ENCODE measurements around the gene TMED6.

The TMED6 gene

DNA sequence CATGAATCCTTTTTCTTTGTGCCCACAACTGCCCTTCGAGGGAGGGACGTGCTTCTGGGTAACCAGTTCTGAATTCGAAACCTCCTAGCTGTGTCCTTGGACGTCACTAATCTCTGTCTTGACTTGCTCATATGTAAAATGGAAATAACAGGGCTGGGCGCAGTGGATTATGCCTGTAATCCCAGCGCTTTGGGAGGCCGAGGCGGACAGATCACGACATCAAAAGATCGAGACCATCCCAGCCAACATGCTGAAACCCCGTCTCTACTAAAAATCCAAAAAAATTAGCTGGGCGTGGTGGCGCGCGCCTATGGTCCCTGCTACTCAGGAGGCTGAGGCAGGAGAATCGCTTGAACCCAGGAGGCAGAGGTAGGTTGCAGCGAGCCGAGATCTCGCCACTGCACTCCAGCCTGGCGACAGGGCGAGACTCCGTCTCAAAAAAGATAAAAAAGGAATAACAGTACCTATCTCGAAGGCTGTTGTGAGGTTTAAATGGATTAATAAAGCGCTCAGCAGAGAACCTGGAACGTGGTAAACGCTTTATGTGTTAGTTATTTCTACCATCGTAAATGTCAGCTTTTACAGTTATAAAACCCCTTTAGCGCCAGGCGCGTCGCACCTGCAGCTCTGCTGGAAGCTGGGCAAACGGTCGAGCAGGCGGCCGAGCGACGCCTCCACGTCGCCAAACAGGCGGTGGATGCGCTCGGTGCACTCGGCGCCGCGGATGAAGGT, 12.9 kb downstream of the TMED6 start:
- H3K79me2 ChIP-seq (ENCODE audit: low read length) = peaks cover 62% of the 10 kb centered on the region
- TF ChIP-seq CTCF (IDR thresholded peaks at IDR 0.05; ENCODE audit: low read depth, low read length) = no peak
- TF ChIP-seq EZH2phosphoT487 (IDR thresholded peaks at IDR 0.05; ENCODE audit: low read depth) = no peak
- peak overlapping the region; percentile 63; the same call in 1 of the 2 replicates for H2AFZ ChIP-seq (ENCODE audit: low read depth, low read length)
- peaks cover 37% of the 10 kb centered on the region for H3K36me3 ChIP-seq (replicated peaks; ENCODE audit: low read depth, low read length)
- no peaks in the 10 kb centered on the region for H4K20me1 ChIP-seq (ENCODE audit: insufficient read depth, low read length)
- no peaks in the 10 kb centered on the region for H3K27me3 ChIP-seq (ENCODE audit: low read depth, low read length)
- H3K4me1 ChIP-seq (ENCODE audit: low read length) = peaks cover 16% of the 10 kb centered on the region
- no peaks in the 10 kb centered on the region for H3K9me3 ChIP-seq (ENCODE audit: insufficient read depth, low read length)
- peak overlapping the region; percentile 63 for H3K27ac ChIP-seq (ENCODE audit: low read length)
- H3K4me3 ChIP-seq (ENCODE audit: low read length) = peak overlapping the region; percentile 85
- peak overlapping the region; percentile 73 for H3K9ac ChIP-seq (ENCODE audit: low read length)
- peak overlapping the region; percentile 69 for H3K4me2 ChIP-seq (ENCODE audit: low read length)

- Histone ChIP-seq H3K36me3 (replicated peaks; ENCODE audit: low read depth, low read length) (peaks cover 32% of the 10 kb centered on the region), H3K79me2 (ENCODE audit: low read length) (peaks cover 53% of the 10 kb centered on the region), H3K9ac (ENCODE audit: low read length) (no peak overlapping the region)
Measured at GRCh38 chr16:69334696-69335095, 16.9 kb downstream of the TMED6 start.

GRCh38 chr16:69330286-69331109, 21.1 kb downstream of the TMED6 start, which contains the start of gene PDF:
PDF (minus strand) TSS chr16:69330588; CDS start chr16:69330570, 18 bp downstream.
- Histone ChIP-seq H2AFZ (ENCODE audit: low read depth, low read length) (no peak within 1 kb of the TSS), H3K27me3 (ENCODE audit: low read depth, low read length) (no peaks in the 10 kb centered on the region), H3K27ac (ENCODE audit: low read length) (peak within 1 kb of the TSS; percentile 60), H3K9me3 (ENCODE audit: insufficient read depth, low read length) (no peaks in the 10 kb centered on the region), H3K4me2 (ENCODE audit: low read length) (peak within 1 kb of the TSS; percentile 98), H3K4me3 (ENCODE audit: low read length) (peak within 1 kb of the TSS; percentile 87), H3K79me2 (ENCODE audit: low read length) (peaks cover 68% of the 10 kb centered on the region), H3K4me1 (ENCODE audit: low read length) (peaks cover 17% of the 10 kb centered on the region), H4K20me1 (ENCODE audit: insufficient read depth, low read length) (peaks cover 28% of the 10 kb centered on the region), H3K9ac (ENCODE audit: low read length) (peak within 1 kb of the TSS; percentile 76), H3K36me3 (replicated peaks; ENCODE audit: low read depth, low read length) (peaks cover 61% of the 10 kb centered on the region)
- TF ChIP-seq EZH2phosphoT487 (IDR thresholded peaks at IDR 0.05; ENCODE audit: low read depth) (no peak), CTCF (IDR thresholded peaks at IDR 0.05; ENCODE audit: low read depth, low read length) (no peak)

More at GRCh38 chr16:69334696-69335095, 16.9 kb downstream of the TMED6 start:
- Histone ChIP-seq H3K27me3 (ENCODE audit: low read depth, low read length) (no peaks in the 10 kb centered on the region), H3K4me3 (ENCODE audit: low read length) (no peak overlapping the region), H3K4me1 (ENCODE audit: low read length) (peaks cover 10% of the 10 kb centered on the region), H3K27ac (ENCODE audit: low read length) (no peak overlapping the region), H3K9me3 (ENCODE audit: insufficient read depth, low read length) (no peaks in the 10 kb centered on the region), H4K20me1 (ENCODE audit: insufficient read depth, low read length) (peaks cover under 1% of the 10 kb centered on the region; the same call in 1 of the 2 replicates), H3K4me2 (ENCODE audit: low read length) (no peak overlapping the region), H2AFZ (ENCODE audit: low read depth, low read length) (no peak overlapping the region)
- TF ChIP-seq EZH2phosphoT487 (IDR thresholded peaks at IDR 0.05; ENCODE audit: low read depth) = no peak
- no peak for TF ChIP-seq CTCF (IDR thresholded peaks at IDR 0.05; ENCODE audit: low read depth, low read length)

Data from OCI-LY3 (cell line).